GM12864 (cell line): ENCODE data around the gene ERC2.

Experiments used
- DNase-seq: peaks from one replicate; pipeline ENCODE4 v3.0.0-alpha.2; 2011; ENCODE audit warnings: low read depth
- H3K4me3 ChIP-seq: 2 replicates; pipeline ENCODE4 v1.5.1; 2011; ENCODE audit warnings: mild to moderate bottlenecking, low read depth, low read length, control low read depth
- CTCF ChIP-seq: IDR thresholded peaks from 2 replicates; pipeline ENCODE4 v1.5.1; 2011; ENCODE audit warnings: low read depth, mild to moderate bottlenecking, moderate library complexity, low read length, control low read depth, inconsistent platforms; ENCODE audit errors: missing control alignments

Gene ERC2

GRCh38 chr3:55750525-55750924 is 717.7 kb downstream of the ERC2 start:
- H3K4me3 ChIP-seq: no peak overlapping the region
- no peak for DNase-seq
- no peak for TF ChIP-seq CTCF

GRCh38 chr3:55749036-55749435 is 719.2 kb downstream of the ERC2 start:
- DNase-seq: no peak
- no peak for TF ChIP-seq CTCF
- no peak overlapping the region for H3K4me3 ChIP-seq

GRCh38 chr3:55746808-55747413 is 721.4 kb downstream of the ERC2 start:
- DNase-seq: no peak
- no peak overlapping the region for H3K4me3 ChIP-seq
- peak; percentile 36 for TF ChIP-seq CTCF

GRCh38 chr3:55742832-55743136 is 725.5 kb downstream of the ERC2 start:
- H3K4me3 ChIP-seq: no peak overlapping the region
- DNase-seq: no peak
- TF ChIP-seq CTCF: no peak

GRCh38 chr3:55742022-55742831 is 726.0 kb downstream of the ERC2 start:
- H3K4me3 ChIP-seq: no peak overlapping the region
- no peak for DNase-seq
- TF ChIP-seq CTCF: no peak

GRCh38 chr3:55737186-55737585 is 731.1 kb downstream of the ERC2 start:
- no peak for TF ChIP-seq CTCF
- no peak overlapping the region for H3K4me3 ChIP-seq
- DNase-seq: no peak

- DNase-seq: no peak
- no peak overlapping the region for H3K4me3 ChIP-seq
- TF ChIP-seq CTCF: no peak
These were observed 732.3 kb downstream of the ERC2 start for GRCh38 chr3:55735976-55736375.
